Islet precursor cell (in vitro differentiated cells): ENCODE measurements around the gene SMIM20.

Experiments
- DNase-seq: peaks from one replicate; pipeline ENCODE4 v3.0.0-alpha.2; 2018

Gene SMIM20

DNA sequence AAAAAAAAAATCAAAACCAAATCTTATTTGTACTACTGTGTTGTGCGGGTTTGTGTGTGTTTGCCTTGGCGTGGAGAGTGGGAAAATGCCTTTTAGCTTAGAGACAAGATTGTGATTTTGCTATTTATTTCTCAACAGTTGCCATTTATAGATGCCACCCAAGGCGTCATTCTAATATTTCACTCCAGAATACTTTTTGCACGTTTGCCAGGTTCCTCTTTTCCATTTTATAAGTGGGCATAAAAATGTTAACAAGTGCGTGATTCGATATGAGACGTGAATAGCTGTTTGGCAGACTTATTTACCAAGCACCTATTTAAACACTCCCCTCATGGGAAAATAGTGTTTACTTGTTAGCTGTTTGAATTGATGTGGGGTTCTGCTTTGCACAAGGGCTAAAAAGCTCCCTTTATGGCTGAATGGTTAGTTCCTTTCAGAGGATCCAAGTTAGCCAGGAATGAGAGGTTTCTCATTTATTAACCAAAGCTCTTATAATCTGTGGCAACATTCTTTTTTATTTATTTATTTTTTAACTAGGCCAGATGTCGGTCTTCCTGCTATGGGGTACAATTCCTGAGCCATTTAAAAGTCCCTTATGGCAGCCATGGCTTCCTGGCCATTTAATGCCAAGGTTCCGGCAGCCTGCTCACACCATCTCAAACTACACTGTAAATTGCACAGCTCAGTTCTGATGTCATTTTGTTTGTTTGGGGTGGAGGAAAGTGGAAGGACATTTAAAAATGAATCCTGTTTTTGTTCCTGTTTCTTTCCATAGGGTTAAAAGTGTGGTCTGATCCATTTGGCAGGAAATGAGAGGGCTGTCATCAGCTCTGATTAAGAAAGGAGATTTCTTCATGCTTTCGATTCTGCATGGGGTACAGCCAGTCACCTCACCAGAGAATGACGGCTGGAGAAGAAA lies 14.6 kb downstream of the SMIM20 start:
- no peak for DNase-seq

DNA sequence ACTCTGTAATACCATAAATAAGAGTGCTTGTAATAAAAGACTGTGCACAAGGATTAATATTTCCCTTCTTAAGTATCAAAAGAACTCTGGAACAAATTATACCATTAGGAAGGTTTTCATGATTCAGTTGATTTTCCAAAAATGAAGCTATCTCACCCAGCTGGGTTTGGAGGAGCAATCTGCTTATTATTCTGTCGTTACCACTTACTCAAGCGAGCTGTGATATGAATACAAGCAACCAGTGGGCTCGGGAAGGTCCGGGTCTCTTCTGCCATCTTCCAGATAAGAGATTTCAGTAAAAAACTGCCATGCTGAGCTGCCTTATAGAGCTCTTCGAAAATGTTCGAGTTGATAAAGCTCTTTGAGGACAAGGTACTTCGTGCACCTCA lies 15.3 kb downstream of the SMIM20 start:
- no peak for DNase-seq

GRCh38 chr4:25930731-25931354 lies 16.8 kb downstream of the SMIM20 start:
- DNase-seq, result no peak

DNA sequence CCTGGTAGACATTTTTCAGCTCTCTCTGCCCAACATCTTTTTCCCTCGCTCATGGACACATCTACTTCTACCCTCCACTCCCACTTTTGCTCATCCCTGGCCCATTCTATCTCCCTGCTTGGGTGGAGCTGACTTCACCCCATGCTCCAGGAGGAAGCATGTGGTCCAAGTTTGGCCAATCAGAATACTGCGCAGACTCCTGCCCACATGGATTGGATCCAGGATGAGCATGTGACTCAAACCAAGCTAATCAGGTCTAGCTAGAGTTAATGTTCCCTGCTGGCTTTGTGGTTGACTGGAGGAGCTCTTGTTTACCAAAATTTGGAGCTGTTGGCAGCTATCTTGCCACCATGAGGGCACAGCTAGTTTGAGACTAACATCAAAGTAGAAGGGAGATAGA lies 22.7 kb downstream of the SMIM20 start:
- DNase-seq, result no peak

GRCh38 chr4:25937801-25938200 lies 23.8 kb downstream of the SMIM20 start:
- no peak for DNase-seq

- no peak for DNase-seq
Observed at GRCh38 chr4:25938366-25938765, 24.3 kb downstream of the SMIM20 start.

GRCh38 chr4:25938787-25939186 lies 24.8 kb downstream of the SMIM20 start:
- DNase-seq, result no peak

DNA sequence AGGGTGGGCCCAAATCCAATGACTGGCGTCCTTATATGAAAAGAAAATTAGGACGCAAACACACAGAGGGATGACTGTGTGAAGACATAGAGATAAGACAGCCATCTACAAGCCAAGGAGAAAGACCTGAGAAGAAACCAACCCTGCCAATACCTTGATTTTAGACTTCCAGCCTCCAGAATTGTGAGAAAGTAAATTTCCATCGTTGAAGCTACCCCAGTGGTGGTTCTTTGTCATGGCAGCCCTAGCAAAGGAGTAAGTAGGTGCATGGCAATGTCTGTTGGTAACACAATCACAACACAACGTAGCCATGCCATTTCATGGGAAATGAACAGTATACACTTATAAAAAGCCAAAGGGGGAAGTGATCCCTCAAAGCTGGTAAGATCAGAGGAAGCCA lies 25.3 kb downstream of the SMIM20 start:
- DNase-seq, result no peak

- no peak for DNase-seq
Observed at GRCh38 chr4:25941457-25942221, 27.6 kb downstream of the SMIM20 start.

DNA sequence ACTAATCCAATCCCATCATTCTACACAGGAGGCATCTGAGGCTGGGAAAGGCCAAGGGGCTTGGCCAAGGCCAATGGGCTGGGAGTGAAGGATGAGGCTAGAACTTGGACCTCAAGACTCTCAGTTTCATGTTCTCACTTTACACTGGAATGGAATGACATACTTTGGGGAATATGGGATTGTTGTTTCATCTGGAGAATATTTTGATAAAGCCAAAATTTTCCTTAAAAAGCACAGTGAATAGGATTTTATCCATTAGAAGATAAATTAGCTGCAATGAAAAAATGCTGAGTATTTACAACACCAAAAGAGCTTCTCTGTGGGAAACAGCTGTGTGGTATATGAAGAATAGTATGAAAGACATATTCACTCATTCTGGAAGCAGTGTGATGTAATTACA lies 29.3 kb downstream of the SMIM20 start:
- no peak for DNase-seq

GRCh38 chr4:25943805-25944204 lies 29.8 kb downstream of the SMIM20 start:
- no peak for DNase-seq

DNA sequence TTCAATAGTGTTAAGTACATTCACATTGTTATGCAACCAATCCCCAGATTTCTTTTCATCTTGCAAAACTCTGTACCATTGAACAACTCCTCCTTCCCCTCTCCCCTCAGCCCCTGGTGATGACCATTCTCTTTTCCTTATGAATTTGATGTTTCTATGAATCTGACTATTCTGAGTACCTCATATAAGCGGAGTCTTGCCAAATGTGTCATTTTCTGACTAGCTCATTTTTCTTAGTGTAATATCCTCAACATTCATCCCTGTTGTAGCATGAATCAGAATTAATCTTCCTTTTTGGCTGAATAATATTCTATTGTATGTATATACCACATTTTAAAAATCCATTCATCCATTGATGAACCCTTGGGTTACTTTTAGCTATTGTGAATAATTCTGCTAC lies 34.0 kb downstream of the SMIM20 start:
- DNase-seq, result no peak

GRCh38 chr4:25949173-25949748 lies 35.2 kb downstream of the SMIM20 start:
- DNase-seq, result no peak

- DNase-seq, result no peak
Observed at GRCh38 chr4:25949994-25950393, 36.0 kb downstream of the SMIM20 start.

- no peak for DNase-seq
Observed at GRCh38 chr4:25950461-25951389, 36.7 kb downstream of the SMIM20 start.

DNA sequence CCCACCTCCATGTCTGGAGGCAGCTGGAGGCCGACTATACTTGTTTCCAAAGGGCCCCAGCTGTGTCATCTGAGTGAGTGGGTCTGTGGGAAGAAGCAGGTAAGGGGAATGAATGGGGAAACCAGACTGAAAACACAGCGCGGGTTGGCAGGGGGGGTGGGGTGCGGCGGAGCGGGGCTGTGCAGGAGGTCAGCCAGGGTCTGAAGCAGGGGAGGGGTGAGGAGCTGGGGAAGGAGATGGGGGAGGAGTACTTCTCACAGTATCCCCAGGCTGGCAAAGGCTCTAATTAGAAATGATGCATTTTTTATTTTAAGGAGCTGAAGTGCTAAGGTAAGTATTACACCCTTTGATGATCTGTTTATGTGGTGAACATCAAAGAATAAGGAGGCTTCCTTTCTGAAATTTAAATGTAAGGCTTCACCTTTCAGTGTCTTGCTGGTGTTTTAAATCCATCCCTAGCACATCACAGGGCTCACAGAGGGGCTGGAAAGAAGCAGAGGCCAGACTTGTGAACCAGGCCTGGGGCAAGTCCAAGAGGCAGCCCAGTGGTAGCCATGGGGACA lies 37.5 kb downstream of the SMIM20 start:
- no peak for DNase-seq

DNA sequence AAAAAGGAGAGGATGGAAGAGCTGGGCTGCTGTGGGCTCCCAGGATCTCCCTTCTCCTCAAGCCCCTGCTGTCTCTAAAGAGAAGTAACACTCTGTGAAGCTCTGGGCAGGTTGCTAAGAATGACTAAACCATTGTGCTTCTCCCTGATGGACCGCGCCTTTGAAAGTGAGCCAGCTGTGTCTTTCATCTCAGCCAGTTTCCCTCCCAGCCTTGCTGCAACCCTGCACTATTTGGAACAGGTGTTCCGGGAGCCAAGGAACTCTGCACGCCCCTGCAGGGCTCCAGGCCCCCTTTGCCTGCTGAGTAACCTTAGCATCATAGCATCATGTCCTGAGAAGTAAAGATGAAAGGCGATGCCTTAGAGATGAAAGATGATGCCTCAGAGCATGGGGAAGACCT lies 39.7 kb downstream of the SMIM20 start:
- peak; percentile 67 for DNase-seq

DNA sequence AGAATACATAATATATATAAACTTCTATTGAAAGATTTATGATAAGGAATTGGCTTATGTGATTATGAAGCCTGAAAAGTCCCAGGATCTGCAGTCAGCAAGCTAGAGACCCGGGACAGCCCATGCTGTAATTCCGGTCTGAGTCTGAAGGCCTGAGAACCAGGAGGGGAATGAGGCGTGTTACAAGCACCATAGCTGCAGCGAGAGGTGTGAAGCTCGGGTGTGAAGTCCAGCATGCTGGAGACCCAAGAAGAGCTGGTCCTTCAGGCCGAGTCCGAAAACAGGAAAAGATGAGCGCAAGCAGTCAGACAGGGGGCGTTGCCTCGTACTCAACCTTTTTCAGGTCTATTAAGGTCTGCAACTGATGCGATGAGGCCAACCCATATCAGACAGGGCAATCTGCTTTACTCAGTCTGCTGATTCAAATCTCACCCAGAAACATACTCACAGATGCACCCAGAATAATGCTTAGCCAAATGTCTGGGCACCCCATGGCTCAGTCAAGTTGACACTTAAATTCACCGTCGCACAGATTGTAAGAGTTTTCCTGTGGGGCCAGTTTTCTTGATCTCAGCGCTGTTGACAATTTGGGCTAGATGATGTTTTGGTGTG lies 40.4 kb downstream of the SMIM20 start:
- DNase-seq, result no peak

DNA sequence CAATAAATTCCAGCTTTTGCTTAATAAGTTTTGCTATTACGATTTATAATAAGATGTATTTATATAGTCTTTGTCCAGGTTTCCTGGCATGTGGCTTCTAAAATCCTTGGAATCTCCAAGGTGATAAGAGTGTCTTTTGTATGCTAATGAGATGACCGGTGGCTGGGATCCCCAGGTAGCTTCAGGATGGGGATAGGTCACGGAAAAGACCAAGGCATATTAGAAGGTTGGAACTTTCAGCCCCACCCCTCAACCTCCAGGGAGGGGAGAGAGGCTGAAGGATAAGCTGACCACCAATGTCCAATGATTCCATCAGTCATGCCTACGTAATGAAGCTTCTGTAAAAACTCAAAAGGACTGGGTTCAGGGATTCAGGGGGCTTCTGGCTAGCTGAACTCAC lies 41.7 kb downstream of the SMIM20 start:
- no peak for DNase-seq

DNA sequence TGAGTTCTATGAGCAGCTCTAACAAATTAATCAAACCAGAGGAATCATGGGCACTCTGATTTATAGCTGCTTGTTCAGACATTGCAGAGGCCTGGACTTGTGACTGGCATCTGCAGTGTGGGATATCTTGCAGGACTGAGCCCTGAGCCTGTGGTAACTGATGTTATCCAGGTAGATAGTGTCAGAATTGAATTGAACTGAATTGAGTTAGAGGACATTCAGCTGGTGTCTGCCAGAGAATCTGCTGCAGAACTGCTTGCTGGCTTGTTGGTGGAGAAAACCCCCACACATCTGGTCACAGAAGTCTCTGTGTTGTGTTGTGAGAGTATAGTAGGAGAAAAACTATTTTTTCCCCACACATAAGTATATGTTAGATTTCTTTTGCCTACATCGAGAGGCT lies 42.2 kb downstream of the SMIM20 start:
- no peak for DNase-seq

- DNase-seq, result no peak
Observed at GRCh38 chr4:25958110-25958509, 44.1 kb downstream of the SMIM20 start.
